H9 (cell line): ENCODE measurements around the gene FNIP1. TPM values are rescaled to one million over a fixed set of nuclear protein-coding genes. Genes with fewer than 3 reads are reported as not detected.
A peak's percentile ranks its signal among the peaks of the same experiment; 100 is the strongest.
"Not testable (repeated sequence)": the region's sequence is repeated elsewhere in the genome, so short reads cannot be mapped to it uniquely, and the experiment has no call there.

ENCODE experiments used
- DNase-seq: peaks from one replicate; pipeline ENCODE4 v3.0.0-alpha.2; 2017
- H2AFZ ChIP-seq: one replicate; pipeline ENCODE4 v1.6.1; 2013; ENCODE audit warnings: mild to moderate bottlenecking, low read length, control low read depth, moderate library complexity
- H2AK5ac ChIP-seq: 2 replicates; pipeline ENCODE4 v1.6.1; 2013; ENCODE audit warnings: low read length, control low read depth, mixed read lengths; ENCODE audit not compliant: insufficient read length
- H2BK120ac ChIP-seq: one replicate; pipeline ENCODE4 v1.6.1; 2013; ENCODE audit warnings: low read depth, mild to moderate bottlenecking, low read length, control low read depth, inconsistent platforms; ENCODE audit not compliant: poor library complexity, severe bottlenecking
- H2BK12ac ChIP-seq: 2 replicates; pipeline ENCODE4 v1.6.1; 2013; ENCODE audit warnings: low read length, control low read depth, mixed read lengths, low read depth; ENCODE audit not compliant: insufficient read length
- H2BK15ac ChIP-seq: 2 replicates; pipeline ENCODE4 v1.6.1; 2013; ENCODE audit warnings: low read depth, low read length, control low read depth
- H2BK20ac ChIP-seq: one replicate; pipeline ENCODE4 v1.6.1; 2013; ENCODE audit warnings: low read depth, mild to moderate bottlenecking, low read length, control low read depth, inconsistent platforms; ENCODE audit not compliant: poor library complexity, severe bottlenecking
- H2BK5ac ChIP-seq: 2 replicates; pipeline ENCODE4 v1.6.1; 2013; ENCODE audit warnings: low read length, control low read depth, mixed read lengths; ENCODE audit not compliant: insufficient read length
- H3K14ac ChIP-seq: 2 replicates; pipeline ENCODE4 v1.6.1; 2013; ENCODE audit warnings: low read length, control low read depth; ENCODE audit not compliant: insufficient read depth
- H3K18ac ChIP-seq: 2 replicates; pipeline ENCODE4 v1.6.1; 2013; ENCODE audit warnings: low read depth, mild to moderate bottlenecking, mixed read lengths, low read length, control low read depth; ENCODE audit not compliant: insufficient read length
- H3K23ac ChIP-seq: 2 replicates; pipeline ENCODE4 v1.6.1; 2013; ENCODE audit warnings: low read length, control low read depth, mixed read lengths, low read depth; ENCODE audit not compliant: insufficient read length
- H3K23me2 ChIP-seq: 2 replicates; pipeline ENCODE4 v1.6.1; 2013; ENCODE audit warnings: low read depth, mild to moderate bottlenecking, mixed read lengths, low read length, control low read depth; ENCODE audit not compliant: insufficient read length, poor library complexity, severe bottlenecking
- H3K27ac ChIP-seq: 2 replicates; pipeline ENCODE4 v1.5.1; 2013; ENCODE audit warnings: low read length, control low read depth, mixed read lengths, low read depth; ENCODE audit not compliant: insufficient read length
- H3K27me3 ChIP-seq: 2 replicates; pipeline ENCODE4 v1.6.1; 2013; ENCODE audit warnings: low read length, control low read depth, inconsistent platforms; ENCODE audit not compliant: insufficient read depth
- H3K4ac ChIP-seq: 2 replicates; pipeline ENCODE4 v1.6.1; 2013; ENCODE audit warnings: low read depth, mild to moderate bottlenecking, control low read depth, inconsistent platforms, low read length, moderate library complexity
- H3K4me1 ChIP-seq: 2 replicates; pipeline ENCODE4 v1.6.1; 2013; ENCODE audit warnings: low read length, control low read depth, inconsistent platforms; ENCODE audit not compliant: insufficient read depth
- H3K4me2 ChIP-seq: 2 replicates; pipeline ENCODE4 v1.6.1; 2013; ENCODE audit warnings: low read length, control low read depth, mixed read lengths; ENCODE audit not compliant: insufficient read length, insufficient read depth
- H3K56ac ChIP-seq: 2 replicates; pipeline ENCODE4 v1.6.1; 2013; ENCODE audit warnings: low read depth, mild to moderate bottlenecking, mixed read lengths, low read length, control low read depth; ENCODE audit not compliant: insufficient read length
- H3K79me1 ChIP-seq: 2 replicates; pipeline ENCODE4 v1.6.1; 2013; ENCODE audit warnings: low read depth, mild to moderate bottlenecking, moderate library complexity, low read length, control low read depth, inconsistent platforms; ENCODE audit not compliant: insufficient read depth, poor library complexity, severe bottlenecking
- H3K79me2 ChIP-seq: 2 replicates; pipeline ENCODE4 v1.6.1; 2013; ENCODE audit warnings: low read length, control low read depth, inconsistent platforms; ENCODE audit not compliant: insufficient read depth
- H3K9ac ChIP-seq: 2 replicates; pipeline ENCODE4 v1.6.1; 2013; ENCODE audit warnings: low read length, control low read depth, mixed read lengths; ENCODE audit not compliant: insufficient read length; ENCODE audit errors: extremely low read depth
- H3K9me3 ChIP-seq: one replicate; pipeline ENCODE4 v1.6.1; 2013; ENCODE audit warnings: low read depth, low read length, inconsistent platforms; ENCODE audit not compliant: control insufficient read depth
- H3T11ph ChIP-seq: one replicate; pipeline ENCODE4 v1.6.1; 2013; ENCODE audit warnings: mild to moderate bottlenecking, low read length, control low read depth, inconsistent platforms
- H4K20me1 ChIP-seq: one replicate; pipeline ENCODE4 v1.6.1; 2013; ENCODE audit not compliant: control insufficient read depth, insufficient read length, insufficient read depth
- H4K5ac ChIP-seq: 2 replicates; pipeline ENCODE4 v1.6.1; 2013; ENCODE audit warnings: low read depth, mild to moderate bottlenecking, mixed read lengths, low read length, control low read depth; ENCODE audit not compliant: insufficient read length
- H4K8ac ChIP-seq: replicated peaks from 2 replicates; pipeline ENCODE4 v1.6.1; 2013; ENCODE audit warnings: low read length, control low read depth, mixed read lengths, low read depth; ENCODE audit not compliant: insufficient read length
- H4K91ac ChIP-seq: 2 replicates; pipeline ENCODE4 v1.6.1; 2013; ENCODE audit warnings: low read depth, mild to moderate bottlenecking, moderate library complexity, mixed read lengths, low read length, control low read depth; ENCODE audit not compliant: insufficient read length
- H3K27ac Mint-ChIP-seq, 3 experiments: 2 replicates in 2 of 3; 3 replicates in 1 of 3; pipeline ENCODE4 v1.8.0; 2020 to 2021; ENCODE audit warnings: mixed read lengths in 3 of 3, mild to moderate bottlenecking in 1 of 3, moderate library complexity in 1 of 3
- H3K27me3 Mint-ChIP-seq: 2 replicates; pipeline ENCODE4 v1.8.0; 2021; ENCODE audit warnings: low read depth, mild to moderate bottlenecking, moderate library complexity, mixed read lengths
- H3K36me3 Mint-ChIP-seq, 3 experiments: 2 replicates in 2 of 3; 3 replicates in 1 of 3; pipeline ENCODE4 v1.8.0; 2020 to 2021; ENCODE audit warnings: low read depth in 3 of 3, mixed read lengths in 3 of 3; ENCODE audit not compliant: insufficient read depth in 1 of 3
- H3K4me1 Mint-ChIP-seq, 2 experiments: 2 replicates each; pipeline ENCODE4 v1.8.0; 2020; ENCODE audit warnings: mixed read lengths in 2 of 2
- H3K4me3 Mint-ChIP-seq, 2 experiments: 2 replicates in 1 of 2; 3 replicates in 1 of 2; pipeline ENCODE4 v1.8.0; 2020 to 2021; ENCODE audit warnings: mild to moderate bottlenecking in 2 of 2, mixed read lengths in 2 of 2, moderate library complexity in 1 of 2
- H3K9me3 Mint-ChIP-seq, 2 experiments: 2 replicates in 1 of 2; 3 replicates in 1 of 2; pipeline ENCODE4 v1.8.0; 2020; ENCODE audit warnings: mild to moderate bottlenecking in 2 of 2, mixed read lengths in 2 of 2, moderate library complexity in 1 of 2
- CTCF ChIP-seq: fragments of 200-600 bp; sonication (generic); conservative IDR thresholded peaks from 3 replicates; pipeline ENCODE4 v1.8.0; 2021; ENCODE audit warnings: antibody characterized with exemption, mild to moderate bottlenecking
- WGBS: extraction: QIAGEN DNeasy Blood & Tissue Kit; methylation state at CpG from one replicate; pipeline ENCODE4 v1.1.7; 2013; ENCODE audit warnings: missing lambda C conversion rate, low lambda C conversion rate, mixed read lengths; ENCODE audit not compliant: insufficient read length; ENCODE audit errors: extremely low coverage; 5-methylcytosine and 5-hydroxymethylcytosine counted together
- total RNA-seq: library from RNA; stranded (reverse); gene quantifications from 2 replicates; pipeline ENCODE4 v1.2.1, GENCODE V29; 2021

Gene FNIP1
- total RNA-seq, 1 experiment from 2014 or later: 13.4 TPM

- H2BK15ac ChIP-seq: no peak overlapping the region
- no peak for TF ChIP-seq CTCF
- no peak overlapping the region for H3K4ac ChIP-seq
- H2BK120ac ChIP-seq: no peak overlapping the region
- Mint-ChIP-seq H3K36me3 (peaks cover 22 to 30% (median 26%) of the 10 kb centered on the region in 3 experiments), H3K4me1 (peaks cover 0 to 2% of the 10 kb centered on the region in 2 experiments; a peak in 2 of 4 replicates), H3K27ac (no peak overlapping the region), H3K27me3 (no peaks in the 10 kb centered on the region), H3K4me3 (no peak overlapping the region), H3K9me3 (peaks cover 14 to 17% of the 10 kb centered on the region in 2 experiments)
- no peak overlapping the region for H4K91ac ChIP-seq
- no peaks in the 10 kb centered on the region for H3K23me2 ChIP-seq
- H3K4me2 ChIP-seq: no peak overlapping the region
- no peak overlapping the region for H4K8ac ChIP-seq
- no peak for DNase-seq
- H3K14ac ChIP-seq: no peak overlapping the region
- H3K4me1 ChIP-seq: no peaks in the 10 kb centered on the region
- H3K27me3 ChIP-seq: no peaks in the 10 kb centered on the region
- H2BK20ac ChIP-seq: no peak overlapping the region
- H4K5ac ChIP-seq: no peak overlapping the region
- H2BK12ac ChIP-seq: no peak overlapping the region
- no peak overlapping the region for H3K27ac ChIP-seq
- H3K18ac ChIP-seq: no peak overlapping the region
- H3K23ac ChIP-seq: no peak overlapping the region
- peaks cover 7% of the 10 kb centered on the region for H3K79me1 ChIP-seq
- no peak overlapping the region for H3T11ph ChIP-seq
- H4K20me1 ChIP-seq: no peaks in the 10 kb centered on the region
- no peak overlapping the region for H2AFZ ChIP-seq
- H2AK5ac ChIP-seq: no peak overlapping the region
- no peaks in the 10 kb centered on the region for H3K9me3 ChIP-seq
- WGBS: no CpG with 5 or more reads among the region's 2 CpGs
- H2BK5ac ChIP-seq: no peak overlapping the region
- H3K9ac ChIP-seq: no peak overlapping the region
- H3K79me2 ChIP-seq: no peaks in the 10 kb centered on the region
- no peak overlapping the region for H3K56ac ChIP-seq
Observed at GRCh38 chr5:131593921-131594320, 202.9 kb downstream of the FNIP1 start.

- not testable (repeated sequence) for H3K79me1 ChIP-seq, H3K14ac ChIP-seq, H3K27ac ChIP-seq, H2BK5ac ChIP-seq, H2BK15ac ChIP-seq, H3K23ac ChIP-seq, H3K9me3 ChIP-seq, H3K56ac ChIP-seq, H3K27me3 ChIP-seq, H3K18ac ChIP-seq, H4K91ac ChIP-seq, H2BK12ac ChIP-seq, H3K4me2 ChIP-seq, H3K4ac ChIP-seq, H3T11ph ChIP-seq, DNase-seq, H3K4me3 Mint-ChIP-seq, H4K20me1 ChIP-seq, H3K27me3 Mint-ChIP-seq, H4K5ac ChIP-seq, H2BK20ac ChIP-seq, H3K4me1 ChIP-seq, H3K9ac ChIP-seq, H2AK5ac ChIP-seq, H2BK120ac ChIP-seq, H3K79me2 ChIP-seq, H3K4me1 Mint-ChIP-seq, H4K8ac ChIP-seq, H2AFZ ChIP-seq, H3K23me2 ChIP-seq
- Mint-ChIP-seq H3K9me3 (peaks cover 14 to 17% of the 10 kb centered on the region in 2 experiments), H3K27ac (peak overlapping the region in 1 of 3 experiments; percentile 5; a peak in 1 of 7 replicates), H3K36me3 (peaks cover 22 to 30% (median 26%) of the 10 kb centered on the region in 3 experiments)
- WGBS: no CpG with 5 or more reads among the region's 2 CpGs
Observed at GRCh38 chr5:131593436-131593835, 203.4 kb downstream of the FNIP1 start.
